Spleen (tissue), 11 donors: ENCODE measurements around the gene C18orf63. TPM values are rescaled to one million over a fixed set of nuclear protein-coding genes. Genes with fewer than 3 reads are reported as not detected.

ENCODE experiments used
- DNase-seq: peaks from one replicate; pipeline ENCODE4 v3.0.0-alpha.2; 2020
- H3K27ac ChIP-seq, 8 donors: fragments of 200-600 bp; sonication (generic) in 7 of 8; 1 replicate in 4 of 8; 2 replicates in 4 of 8; pipeline versions ENCODE4 v1.5.0 to v1.8.0; 2016 to 2021; ENCODE audit warnings: inconsistent platforms in 4 of 8, mild to moderate bottlenecking in 4 of 8, moderate library complexity in 1 of 8
- H3K27me3 ChIP-seq, 7 donors: fragments of 200-600 bp; sonication (generic) in 6 of 7; replicated peaks in 1 of 7; 1 replicate in 4 of 7; 2 replicates in 3 of 7; pipeline versions ENCODE4 v1.5.0 to v1.8.0; 2016 to 2021; ENCODE audit warnings: inconsistent platforms in 3 of 7, mild to moderate bottlenecking in 1 of 7
- H3K36me3 ChIP-seq, 6 donors: fragments of 200-600 bp; sonication (generic) in 5 of 6; 1 replicate in 4 of 6; 2 replicates in 2 of 6; pipeline versions ENCODE4 v1.5.0 to v1.8.0; 2016 to 2021; ENCODE audit warnings: inconsistent platforms in 2 of 6
- H3K4me1 ChIP-seq, 6 donors: fragments of 200-600 bp; sonication (generic) in 5 of 6; 1 replicate in 3 of 6; 2 replicates in 3 of 6; pipeline versions ENCODE4 v1.5.0 to v1.8.0; 2016 to 2021; ENCODE audit warnings: inconsistent platforms in 3 of 6
- H3K4me3 ChIP-seq, 8 donors: fragments of 200-600 bp; sonication (generic) in 7 of 8; 1 replicate in 4 of 8; 2 replicates in 4 of 8; pipeline versions ENCODE4 v1.5.0 to v1.8.0; 2016 to 2021; ENCODE audit warnings: inconsistent platforms in 4 of 8, mild to moderate bottlenecking in 4 of 8, moderate library complexity in 2 of 8
- H3K9me3 ChIP-seq, 8 donors: fragments of 200-600 bp; sonication (generic) in 7 of 8; 1 replicate in 4 of 8; 2 replicates in 4 of 8; pipeline versions ENCODE4 v1.5.0 to v1.8.0; 2016 to 2021; ENCODE audit warnings: inconsistent platforms in 4 of 8
- CTCF ChIP-seq, 11 experiments: fragments of 200-600 bp in 7 of 11; fragments of 450-650 bp in 4 of 11; sonication (generic) in 4 of 11; IDR thresholded peaks in 8 of 11; conservative IDR thresholded peaks in 3 of 11; 1 replicate in 7 of 11; 2 replicates in 4 of 11; pipeline versions ENCODE4 v1.4.0 to v1.8.0; 2016 to 2021; ENCODE audit warnings: antibody characterized with exemption in 11 of 11, inconsistent platforms in 4 of 11, mild to moderate bottlenecking in 1 of 11
- POLR2A ChIP-seq, 3 donors: fragments of 450-650 bp; IDR thresholded peaks; one replicate each; pipeline ENCODE4 v1.5.1; 2017; ENCODE audit warnings: antibody characterized with exemption in 3 of 3, mild to moderate bottlenecking in 1 of 3
- POLR2AphosphoS5 ChIP-seq, 3 donors: sonication (generic); formaldehyde crosslinking; IDR thresholded peaks; one replicate each; pipeline ENCODE4 v1.5.1; 2017; ENCODE audit warnings: antibody characterized with exemption in 3 of 3
- WGBS, 5 donors: extraction: QIAGEN DNeasy Blood & Tissue Kit in 3 of 5; methylation state at CpG; one replicate each; pipeline versions ENCODE4 v1.1.5 to v1.1.7; 2013 to 2018; 5-methylcytosine and 5-hydroxymethylcytosine counted together
- intact Hi-C: fragments of 100-400 bp; cut with DNase I; formaldehyde crosslinking; loops from one replicate; pipeline ENCODE4 v1.15.0; 2023; ENCODE audit warnings: low total_unique reads
- polyA plus RNA-seq, 3 donors: library from polyadenylated mRNA; stranded (reverse); fragments of 200-250 nt; gene quantifications; one replicate each; pipeline ENCODE4 v1.2.1, GENCODE V29; 2013
- total RNA-seq, 7 donors: library from RNA; depleted of rRNA in 3 of 7; stranded (reverse); fragments of >200 nt in 3 of 7; fragmentation: NEBNext Ultra II Directional in 4 of 7; extraction: Animal tissue kit (Norgen Biotek cat#: 25700) in 4 of 7; gene quantifications; one replicate each; pipeline versions ENCODE4 v1.1.0 to v1.2.1, GENCODE V29; 2016 to 2021
- donor health status: healthy with polysubstance abuse.
- donor health status: DM: no; HTN: no; CAD: no; lungs with moderate emphysema.
- donor health status: DM: no; HTN: no; CAD: no.
- donor health status: Bipolar disorder and iron deficiency.
- donor health status: healthy.
- donor health status: DM: no; HTN: no; CAD: no.
- donor health status: DM: yes; HTN: yes; CAD: no.

The C18orf63 gene
- total and polyA plus RNA-seq, 10 donors = 0.02 to 0.18 (median 0.13) TPM; not detected in 6

- Histone ChIP-seq H3K4me1 (no peaks in the 10 kb centered on the region), H3K27me3 (no peaks in the 10 kb centered on the region), H3K27ac (no peak overlapping the region), H3K9me3 (peaks cover 0 to 3% (median 0%) of the 10 kb centered on the region in 8 donors), H3K4me3 (no peak overlapping the region), H3K36me3 (no peaks in the 10 kb centered on the region)
- DNase-seq = no peak
- TF ChIP-seq CTCF (IDR thresholded peaks at IDR 0.05 in 8 of 11, conservative IDR thresholded peaks at IDR 0.05 in 3 of 11) = no peak
- no peak for TF ChIP-seq POLR2A (IDR thresholded peaks at IDR 0.05)
- TF ChIP-seq POLR2AphosphoS5 (IDR thresholded peaks at IDR 0.05) = no peak
- WGBS, 5 donors = 65 to 87% (median 78%) methylated on average over 5 of the region's 5 CpGs
- intact Hi-C loops = no loop called here
Measured at GRCh38 chr18:74303306-74303705, 12.3 kb upstream of the C18orf63 start.

GRCh38 chr18:74303936-74304335 lies 11.7 kb upstream of the C18orf63 start:
- intact Hi-C loops = no loop called here
- Histone ChIP-seq H3K4me3 (no peak overlapping the region), H3K4me1 (no peaks in the 10 kb centered on the region), H3K27me3 (no peaks in the 10 kb centered on the region), H3K36me3 (no peaks in the 10 kb centered on the region), H3K27ac (no peak overlapping the region), H3K9me3 (peaks cover 0 to 3% (median 0%) of the 10 kb centered on the region in 8 donors)
- WGBS, 5 donors = 87 to 98% (median 90%) methylated on average over 1 of the region's 1 CpG
- TF ChIP-seq CTCF (IDR thresholded peaks at IDR 0.05 in 8 of 11, conservative IDR thresholded peaks at IDR 0.05 in 3 of 11) (no peak), POLR2AphosphoS5 (IDR thresholded peaks at IDR 0.05) (no peak), POLR2A (IDR thresholded peaks at IDR 0.05) (no peak)
- DNase-seq = no peak

GRCh38 chr18:74310411-74310810 lies 5.2 kb upstream of the C18orf63 start:
- 33 to 58% (median 38%) methylated on average over 3 of the region's 3 CpGs for WGBS, 5 donors
- no peak overlapping the region for H3K4me3 ChIP-seq
- peak; percentile 18 to 70 (median 58) for TF ChIP-seq CTCF (IDR thresholded peaks at IDR 0.05 in 8 of 11, conservative IDR thresholded peaks at IDR 0.05 in 3 of 11)
- no peak for TF ChIP-seq POLR2AphosphoS5 (IDR thresholded peaks at IDR 0.05)
- DNase-seq = no peak
- peaks cover 0 to 8% (median 3%) of the 10 kb centered on the region in 6 donors for H3K4me1 ChIP-seq
- no peaks in the 10 kb centered on the region for H3K27me3 ChIP-seq
- intact Hi-C loops = no loop called here
- no peaks in the 10 kb centered on the region for H3K9me3 ChIP-seq
- no peaks in the 10 kb centered on the region for H3K36me3 ChIP-seq
- H3K27ac ChIP-seq = no peak overlapping the region

- Histone ChIP-seq H3K36me3 (no peaks in the 10 kb centered on the region), H3K9me3 (no peaks in the 10 kb centered on the region), H3K4me3 (no peak overlapping the region), H3K4me1 (peaks cover 0 to 8% (median 3%) of the 10 kb centered on the region in 6 donors), H3K27me3 (no peaks in the 10 kb centered on the region), H3K27ac (no peak overlapping the region)
- intact Hi-C loops = no loop called here
- TF ChIP-seq POLR2A (IDR thresholded peaks at IDR 0.05) = no peak
- DNase-seq = no peak
- 78 to 93% (median 89%) methylated on average over 1 of the region's 1 CpG for WGBS, 5 donors
Measured at GRCh38 chr18:74311000-74311399, 4.6 kb upstream of the C18orf63 start.
